Upper lobe of right lung (tissue), 1 donor: Measurements from ENCODE around the gene FALEC. TPM values are rescaled to one million over a fixed set of nuclear protein-coding genes. Genes with fewer than 3 reads are reported as not detected.

Experiments used
- ATAC-seq: fragments of 200-7000 bp; cut with Tn5 transposase; one replicate; pipeline ENCODE4 v1.9.1; 2020; ENCODE audit warnings: mild to moderate bottlenecking, moderate library complexity
- DNase-seq: peaks from one replicate; pipeline ENCODE4 v3.0.0-alpha.2; 2020
- H3K27ac ChIP-seq: fragments of 200-600 bp; one replicate; pipeline ENCODE4 v1.8.0; 2022
- H3K27me3 ChIP-seq: fragments of 200-600 bp; one replicate; pipeline ENCODE4 v1.8.0; 2022; ENCODE audit warnings: mild to moderate bottlenecking
- H3K36me3 ChIP-seq: fragments of 200-600 bp; one replicate; pipeline ENCODE4 v1.8.0; 2022
- H3K4me1 ChIP-seq: fragments of 200-600 bp; one replicate; pipeline ENCODE4 v1.8.0; 2022
- H3K4me3 ChIP-seq: fragments of 200-600 bp; one replicate; pipeline ENCODE4 v1.8.0; 2022; ENCODE audit warnings: mild to moderate bottlenecking
- H3K9me3 ChIP-seq: fragments of 200-600 bp; one replicate; pipeline ENCODE4 v1.8.0; 2022
- CTCF ChIP-seq: fragments of 200-600 bp; IDR thresholded peaks from one replicate; pipeline ENCODE4 v1.8.0; 2022; ENCODE audit warnings: antibody characterized with exemption
- intact Hi-C: fragments of 100-400 bp; cut with DNase I; formaldehyde crosslinking; loops from one replicate; pipeline ENCODE4 v1.11.0; 2022
- total RNA-seq: library from RNA; stranded (reverse); fragmentation: NEBNext Ultra II Directional; extraction: Animal tissue kit (Norgen Biotek cat#: 25700); gene quantifications from one replicate; pipeline ENCODE4 v1.2.1, GENCODE V29; 2021
- donor health status: DM: no; HTN: yes; CAD: no; lungs with severe emphysema.

Gene FALEC
- total RNA-seq, 1 donor from 2014 or later = 1.0 TPM

DNA sequence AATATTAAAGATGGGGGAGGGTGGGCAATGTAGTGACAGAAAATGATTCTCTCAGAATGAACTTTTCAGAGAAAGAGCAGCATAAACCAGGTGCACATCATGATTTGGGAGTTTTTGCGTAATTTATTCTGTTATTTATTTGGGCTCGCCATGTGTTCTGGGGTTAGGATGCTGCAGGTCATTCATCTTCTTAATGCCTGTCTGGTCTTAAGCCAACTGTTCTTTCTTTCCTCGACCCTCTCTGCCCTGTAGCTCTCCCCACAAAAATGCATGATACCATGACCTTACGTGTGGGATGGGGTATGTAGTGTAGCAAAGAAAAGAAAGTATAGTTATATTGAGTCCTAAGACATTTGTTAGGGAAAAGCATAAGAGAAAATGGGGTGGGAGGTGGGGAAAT is 40.7 kb upstream of the FALEC start:
- intact Hi-C loops = no loop called here
- no peak for DNase-seq
- H3K27me3 ChIP-seq = no peaks in the 10 kb centered on the region
- no peak overlapping the region for H3K4me3 ChIP-seq
- H3K9me3 ChIP-seq = no peaks in the 10 kb centered on the region
- H3K27ac ChIP-seq = no peak overlapping the region
- peaks cover 31% of the 10 kb centered on the region for H3K36me3 ChIP-seq
- no peak for ATAC-seq
- H3K4me1 ChIP-seq = peaks cover 18% of the 10 kb centered on the region
- no peak for TF ChIP-seq CTCF

DNA sequence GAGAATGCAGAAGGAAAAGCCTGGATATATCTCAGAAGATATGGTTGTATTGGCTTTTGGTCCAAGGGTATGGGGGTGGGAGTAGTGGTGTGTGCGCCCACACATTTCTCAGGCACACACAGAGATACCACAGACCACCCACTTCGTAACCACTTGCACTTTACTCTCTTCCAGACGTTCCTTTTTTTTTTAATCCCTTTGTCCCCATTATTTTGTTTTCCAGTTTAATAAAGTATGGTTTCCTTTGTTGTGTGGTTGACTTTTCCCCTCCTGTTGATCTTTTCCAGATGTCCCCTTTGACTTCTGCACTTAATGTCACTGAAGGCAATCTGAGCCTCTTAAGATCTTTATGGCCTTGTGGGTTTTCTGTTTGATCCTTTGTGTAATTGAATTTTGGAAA is 38.8 kb upstream of the FALEC start:
- ATAC-seq (peak; percentile 44), DNase-seq (no peak)
- H3K4me3 ChIP-seq = no peak overlapping the region
- no peaks in the 10 kb centered on the region for H3K27me3 ChIP-seq
- no peaks in the 10 kb centered on the region for H3K9me3 ChIP-seq
- peaks cover 12% of the 10 kb centered on the region for H3K36me3 ChIP-seq
- TF ChIP-seq CTCF = no peak
- peaks cover 18% of the 10 kb centered on the region for H3K4me1 ChIP-seq
- no peak overlapping the region for H3K27ac ChIP-seq
- intact Hi-C loops = no loop called here

GRCh38 chr1:150477320-150477719 is 38.2 kb upstream of the FALEC start:
- Histone ChIP-seq H3K27me3 (no peaks in the 10 kb centered on the region), H3K4me1 (peaks cover 18% of the 10 kb centered on the region), H3K9me3 (no peaks in the 10 kb centered on the region), H3K36me3 (peaks cover 7% of the 10 kb centered on the region), H3K4me3 (no peak overlapping the region), H3K27ac (no peak overlapping the region)
- intact Hi-C loops = no loop called here
- peak; percentile 58 for ATAC-seq
- no peak for TF ChIP-seq CTCF
- DNase-seq = no peak

DNA sequence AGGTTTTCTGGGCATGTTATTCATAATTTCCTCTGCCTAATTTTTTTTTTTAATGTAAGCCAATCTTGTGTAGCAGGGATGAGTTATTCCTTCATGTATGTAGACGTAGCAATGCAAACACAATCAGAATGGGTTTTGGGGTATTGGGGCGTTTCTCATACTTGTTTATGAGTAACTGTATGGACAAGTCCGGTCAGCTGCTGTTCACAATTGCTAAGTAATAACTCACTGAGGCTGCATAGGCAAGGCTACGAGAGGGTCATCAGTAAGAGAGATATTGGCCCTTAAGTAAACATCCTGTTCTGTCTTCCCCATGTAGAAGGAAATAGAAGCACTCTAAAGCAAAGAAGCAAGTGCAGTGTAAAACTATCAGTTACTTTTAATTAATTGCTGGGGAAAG is 37.8 kb upstream of the FALEC start:
- TF ChIP-seq CTCF = no peak
- H3K4me3 ChIP-seq = no peak overlapping the region
- DNase-seq (no peak), ATAC-seq (peak; percentile 24)
- no peaks in the 10 kb centered on the region for H3K27me3 ChIP-seq
- intact Hi-C loops = no loop called here
- H3K36me3 ChIP-seq = peaks cover 3% of the 10 kb centered on the region
- no peak overlapping the region for H3K27ac ChIP-seq
- H3K4me1 ChIP-seq = peaks cover 18% of the 10 kb centered on the region
- H3K9me3 ChIP-seq = no peaks in the 10 kb centered on the region

DNA sequence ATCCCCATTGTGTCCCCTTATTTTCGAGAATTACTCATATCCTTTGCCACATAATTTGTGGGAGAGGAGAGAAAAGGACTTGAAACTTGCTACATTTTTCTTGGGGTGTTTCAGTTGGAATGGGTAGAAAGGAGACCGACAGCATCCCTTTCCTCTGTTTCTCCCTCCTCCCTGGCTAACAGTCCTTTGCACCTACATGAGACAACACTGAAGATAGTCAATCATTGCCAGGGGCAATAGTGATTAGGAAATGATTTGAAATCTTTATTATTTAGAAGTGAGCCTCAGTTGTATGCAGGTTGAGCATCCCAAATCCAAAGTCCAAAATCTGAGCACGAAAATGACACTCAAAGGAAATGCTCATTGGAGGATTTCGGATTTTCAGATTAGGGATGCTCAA is 36.2 kb upstream of the FALEC start:
- H3K36me3 ChIP-seq = no peaks in the 10 kb centered on the region
- no peak overlapping the region for H3K27ac ChIP-seq
- peaks cover 12% of the 10 kb centered on the region for H3K4me1 ChIP-seq
- H3K4me3 ChIP-seq = no peak overlapping the region
- no peak for TF ChIP-seq CTCF
- no peak for DNase-seq
- ATAC-seq = no peak
- intact Hi-C loops = no loop called here
- H3K27me3 ChIP-seq = no peaks in the 10 kb centered on the region
- H3K9me3 ChIP-seq = no peaks in the 10 kb centered on the region

GRCh38 chr1:150479927-150480352 is 35.6 kb upstream of the FALEC start:
- no peak overlapping the region for H3K4me3 ChIP-seq
- intact Hi-C loops = no loop called here
- H3K27me3 ChIP-seq = no peaks in the 10 kb centered on the region
- ATAC-seq (no peak), DNase-seq (no peak)
- no peak overlapping the region for H3K27ac ChIP-seq
- peaks cover 8% of the 10 kb centered on the region for H3K4me1 ChIP-seq
- H3K9me3 ChIP-seq = no peaks in the 10 kb centered on the region
- TF ChIP-seq CTCF = no peak
- H3K36me3 ChIP-seq = no peaks in the 10 kb centered on the region
